UCSD-AML1 (cell line): ENCODE results near the gene LRRC39.

ENCODE experiments used
- DNase-seq: peaks from one replicate; lab custom pipeline; 2025; ENCODE audit not compliant: unreplicated experiment; lab: John Stamatoyannopoulos, UW

LRRC39 gene

DNA sequence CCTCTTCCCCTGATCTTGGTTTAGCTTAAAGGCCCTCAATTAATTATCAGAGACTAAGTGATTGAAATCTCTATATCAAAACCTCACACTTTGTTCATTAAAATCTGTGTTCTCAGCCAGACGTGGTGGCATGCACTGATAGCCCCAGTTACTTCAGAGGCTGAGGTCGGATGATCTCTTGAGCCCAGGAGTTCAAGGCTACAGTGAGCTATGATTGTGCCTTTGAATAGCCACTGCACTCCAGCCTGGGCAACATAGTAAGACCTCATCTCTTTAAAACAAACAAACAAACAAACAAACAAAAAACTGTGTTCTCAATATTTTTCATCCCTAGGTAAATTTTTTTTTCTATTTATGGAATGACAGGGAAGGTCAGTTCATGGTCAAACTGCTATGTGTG lies 26.4 kb downstream of the LRRC39 start:
- no peak for DNase-seq

DNA sequence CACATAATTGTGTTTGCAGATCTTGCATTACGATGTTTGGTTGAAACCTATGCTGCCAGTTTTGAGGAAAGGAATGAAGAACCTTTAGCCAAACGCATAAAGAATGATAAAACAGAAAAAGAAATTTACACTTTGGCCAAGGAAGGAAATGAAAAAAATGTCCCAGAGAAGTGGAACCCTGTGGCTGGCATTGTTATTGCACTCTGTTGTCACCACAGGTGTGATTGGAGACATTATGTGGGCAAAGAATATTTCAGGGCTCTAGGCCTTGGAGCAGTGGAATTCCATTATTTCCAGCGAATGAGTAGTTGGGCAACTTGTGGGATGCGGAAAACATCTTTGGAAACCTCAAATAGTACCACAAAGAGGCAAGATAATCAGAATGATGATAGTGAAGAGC lies 30.2 kb downstream of the LRRC39 start:
- DNase-seq: no peak

DNA sequence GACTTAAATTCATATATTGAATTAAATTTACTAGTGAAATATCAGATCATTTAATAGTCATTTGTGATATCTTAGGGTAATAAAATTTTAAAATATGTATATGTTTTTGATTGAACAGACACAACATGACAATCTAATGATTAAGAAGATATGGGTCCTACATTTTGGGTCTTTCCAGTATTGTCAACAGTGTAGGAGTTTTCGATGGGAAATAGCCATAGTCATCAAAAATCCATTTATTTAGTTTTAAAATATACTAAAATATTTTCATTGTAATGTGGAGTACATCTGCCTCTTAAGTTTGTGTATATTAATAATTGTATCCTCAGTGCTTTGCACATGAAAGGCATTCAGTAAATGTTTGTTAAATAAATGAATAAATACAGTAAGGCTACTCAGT lies 31.1 kb downstream of the LRRC39 start:
- DNase-seq: no peak

DNA sequence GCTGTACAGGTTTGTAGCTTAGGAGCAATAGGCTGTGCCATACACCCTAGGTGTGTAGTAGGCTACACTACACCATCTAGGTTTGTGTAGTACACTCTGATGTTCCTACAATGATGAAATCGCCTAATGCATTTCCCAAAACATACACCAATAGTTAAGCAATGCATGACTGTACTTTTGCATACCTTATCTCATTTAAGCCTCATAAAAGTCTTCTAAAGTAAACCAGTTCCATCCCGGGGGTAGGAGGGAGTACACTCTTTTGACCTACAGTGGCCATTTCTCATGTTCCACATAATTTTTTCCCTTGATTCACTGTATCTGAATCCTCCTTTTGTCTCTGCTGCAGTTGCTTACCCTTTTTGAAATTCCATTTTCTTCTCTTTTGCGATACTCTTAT lies 32.9 kb downstream of the LRRC39 start:
- no peak for DNase-seq

DNA sequence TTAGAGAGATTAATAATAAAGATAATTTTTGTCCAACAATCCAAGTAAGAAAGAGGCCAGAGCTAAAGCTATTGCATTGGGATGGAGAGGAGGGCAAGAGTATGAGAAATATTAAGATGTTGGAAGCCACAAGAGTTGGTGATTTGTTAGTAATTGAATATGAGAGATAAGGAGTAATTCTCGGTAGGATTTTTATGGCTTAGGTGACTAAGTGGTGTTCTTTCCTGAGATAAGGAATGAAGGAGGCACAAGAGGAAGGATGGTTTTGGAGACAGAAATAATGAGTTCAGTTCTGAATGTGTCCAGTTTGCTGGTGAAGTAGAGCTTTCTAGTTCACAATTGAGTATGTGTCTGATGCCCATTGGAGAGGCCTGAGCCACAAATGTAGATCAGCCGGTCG lies 35.7 kb downstream of the LRRC39 start:
- DNase-seq: no peak

DNA sequence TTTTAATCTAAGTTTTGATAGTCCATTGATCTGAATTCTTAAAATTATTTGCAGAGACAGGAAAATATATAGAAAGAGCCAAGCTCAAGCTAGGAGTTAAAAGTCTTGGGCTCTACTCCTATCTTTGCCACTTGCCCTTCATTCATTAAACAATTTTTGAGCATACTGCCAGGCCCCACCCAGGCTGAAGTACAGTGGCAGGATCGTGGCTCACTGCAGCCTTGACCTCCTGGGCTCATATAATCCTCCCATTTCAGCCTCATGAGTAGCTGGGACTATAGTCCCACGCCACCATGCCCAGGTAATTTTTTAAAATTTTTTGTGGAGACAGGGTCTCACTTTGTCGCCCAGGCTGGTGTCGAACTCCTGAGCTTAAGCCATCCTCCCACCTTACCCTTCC lies 36.9 kb downstream of the LRRC39 start:
- DNase-seq: no peak

DNA sequence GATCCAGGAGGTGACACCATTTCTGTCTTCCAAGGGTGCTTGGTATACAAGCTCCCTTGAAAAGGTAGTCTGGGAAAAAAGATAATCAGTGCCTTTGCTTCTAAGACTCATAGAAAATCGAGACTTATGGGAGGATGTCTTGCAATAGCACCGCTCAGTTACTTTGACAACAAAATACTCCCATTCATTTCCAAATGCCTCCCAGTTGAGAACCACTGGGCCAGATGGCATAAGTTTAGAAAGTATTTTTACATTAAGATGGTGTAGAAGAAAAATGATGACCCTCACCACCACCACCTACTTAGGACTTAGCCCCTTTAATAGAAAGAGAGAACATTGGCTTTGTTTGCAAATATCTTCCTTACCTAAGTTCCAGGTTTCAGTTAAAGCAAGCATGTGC lies 40.5 kb downstream of the LRRC39 start:
- no peak for DNase-seq

DNA sequence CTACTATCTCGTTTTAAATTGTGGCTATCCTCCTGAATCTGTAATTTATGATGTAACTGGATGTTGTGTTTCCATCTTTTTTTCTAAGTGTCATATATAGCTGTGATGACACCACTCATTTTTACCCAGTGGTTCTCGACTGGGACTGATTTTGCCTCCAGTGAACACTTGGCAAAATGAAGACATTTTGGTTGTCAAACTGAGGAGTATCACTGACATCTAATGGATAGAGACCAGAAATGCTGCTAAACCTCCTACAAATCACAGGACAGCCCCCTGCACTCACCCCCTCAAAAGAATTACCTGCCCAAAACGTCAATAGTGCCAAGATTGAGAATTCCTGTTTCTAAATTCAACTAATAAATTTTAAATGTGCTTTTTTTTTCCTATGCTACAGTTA lies 43.2 kb downstream of the LRRC39 start:
- no peak for DNase-seq

DNA sequence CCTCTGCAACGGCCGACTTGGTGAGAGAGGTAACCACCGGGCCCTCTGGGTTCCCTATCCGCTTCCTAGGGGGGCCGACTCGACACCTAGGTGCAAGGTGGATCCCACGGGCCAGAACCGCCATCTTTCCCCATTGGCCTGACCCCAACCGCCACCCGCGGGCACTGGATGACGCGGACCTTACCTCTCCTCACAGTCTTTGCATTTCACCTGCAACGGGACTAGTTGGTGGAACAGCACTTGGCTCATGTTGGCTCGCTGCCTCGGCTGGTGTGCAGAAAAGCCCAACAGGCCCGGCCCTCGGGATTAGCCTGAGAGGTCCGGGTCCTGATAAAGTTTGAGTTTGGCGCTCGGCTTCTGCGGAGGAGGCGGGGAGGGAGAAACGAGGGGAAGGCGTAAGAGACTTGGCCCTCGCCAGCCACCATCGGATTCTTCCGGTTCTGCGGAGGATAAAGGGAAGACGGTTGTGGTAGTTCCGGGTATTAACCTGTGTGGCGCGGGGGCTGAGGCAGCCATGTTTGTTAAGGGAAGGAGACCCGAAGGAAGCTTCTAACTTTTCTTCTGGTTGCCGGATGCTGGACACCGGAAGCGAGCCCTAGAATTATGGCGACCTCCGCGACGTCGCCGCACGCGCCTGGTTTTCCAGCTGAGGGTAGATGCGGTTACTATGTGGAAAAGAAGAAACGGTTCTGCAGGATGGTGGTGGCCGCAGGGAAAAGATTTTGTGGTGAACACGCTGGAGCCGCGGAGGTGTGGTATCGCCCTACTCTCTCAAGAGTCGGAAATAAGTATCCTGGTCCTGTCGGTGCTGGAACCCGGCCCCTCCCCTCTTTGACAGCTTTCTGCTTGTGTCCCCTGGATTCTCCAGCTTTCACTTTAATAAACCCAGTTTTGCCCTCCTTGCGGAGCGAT lies 45.2 kb downstream of the LRRC39 start, which contains the start of the genes SASS6 and TRMT13:
Gene SASS6 (minus strand): TSS at position 365 of the 912 bp plus-strand sequence. CDS start 116 bp downstream, at position 249.
Gene TRMT13 (plus strand): TSS at position 598 of the 912 bp plus-strand sequence. CDS start 6 bp downstream, at position 604.
- peak; percentile 95 for DNase-seq

DNA sequence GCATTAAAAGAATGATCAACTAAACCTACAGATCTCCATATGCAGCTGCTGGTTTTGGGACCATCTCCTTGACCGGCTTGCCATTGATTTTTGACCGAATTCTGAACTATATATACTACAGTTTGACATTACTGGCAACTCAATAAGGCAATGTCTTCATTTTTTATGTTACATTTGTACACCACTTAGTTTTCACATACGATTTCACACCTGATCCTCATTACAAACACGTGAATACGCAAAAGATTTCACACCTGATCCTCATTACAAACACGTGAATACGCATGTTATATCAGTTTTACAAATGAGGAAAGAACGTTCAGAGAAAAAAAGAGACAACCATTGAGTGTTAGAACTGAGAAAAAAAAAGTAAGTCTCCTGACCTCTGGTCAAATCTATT lies 46.4 kb downstream of the LRRC39 start:
- no peak for DNase-seq

DNA sequence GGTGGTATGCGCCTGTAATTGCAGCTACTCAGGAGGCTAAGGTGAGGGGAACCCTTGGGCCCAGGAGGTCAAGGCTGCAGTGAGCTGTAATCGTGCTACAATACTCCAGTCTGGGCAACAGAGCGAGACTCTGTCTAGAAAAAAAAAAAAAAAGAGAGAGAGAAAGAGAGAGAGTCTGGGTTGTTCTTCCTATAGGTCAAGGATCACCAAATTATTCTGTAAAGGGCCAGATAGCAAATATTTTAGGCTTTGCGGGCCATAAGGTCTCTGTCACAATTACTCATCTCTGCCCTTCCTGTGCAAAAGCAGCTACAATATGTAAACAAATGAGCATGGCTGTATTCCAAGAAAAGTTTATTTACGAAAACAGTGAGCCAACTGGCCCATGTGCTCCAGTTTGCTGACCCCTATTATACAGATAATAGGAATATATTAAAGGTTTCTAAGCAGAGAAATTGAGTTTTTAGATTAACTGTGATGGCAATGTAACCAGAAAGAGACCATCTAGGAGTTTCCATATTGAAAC lies 47.4 kb downstream of the LRRC39 start:
- DNase-seq: no peak

DNA sequence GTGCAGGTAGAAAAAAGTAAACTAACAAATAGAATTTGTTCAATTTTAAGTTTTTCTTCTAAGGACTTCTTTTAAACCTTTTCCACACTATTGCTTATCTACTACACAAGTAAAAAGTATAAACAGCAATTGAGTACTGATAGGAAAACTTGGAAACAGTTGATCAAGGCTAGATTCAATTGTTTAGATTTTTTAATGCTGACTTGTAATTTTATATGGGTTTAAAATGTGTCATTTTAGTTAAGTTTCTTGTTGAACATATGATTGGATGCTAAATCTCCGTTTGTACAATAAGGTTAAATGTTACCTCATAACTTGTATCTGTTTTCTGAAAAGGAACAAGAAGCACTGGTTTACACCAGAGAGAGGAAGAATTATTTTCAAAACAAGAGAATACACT lies 50.8 kb downstream of the LRRC39 start:
- no peak for DNase-seq

DNA sequence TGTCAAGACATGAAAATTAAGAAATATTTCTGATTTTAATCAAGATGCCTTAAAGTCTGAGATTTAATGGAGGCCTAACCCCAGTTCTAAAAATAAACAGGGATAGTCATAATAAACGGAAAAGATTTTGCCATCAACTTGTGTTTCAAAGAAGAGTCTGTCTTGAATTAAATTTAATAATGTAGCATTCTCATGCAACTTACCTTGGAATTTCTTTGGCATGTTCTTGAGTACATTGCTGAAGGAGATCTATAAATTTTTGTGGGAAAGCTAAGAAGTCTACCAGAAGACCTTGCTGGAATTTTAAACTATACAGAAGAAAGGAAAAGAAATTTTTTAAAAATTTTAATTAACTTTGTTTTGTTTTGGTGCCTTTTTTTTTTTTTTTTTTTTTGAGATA lies 55.9 kb downstream of the LRRC39 start:
- DNase-seq: no peak

DNA sequence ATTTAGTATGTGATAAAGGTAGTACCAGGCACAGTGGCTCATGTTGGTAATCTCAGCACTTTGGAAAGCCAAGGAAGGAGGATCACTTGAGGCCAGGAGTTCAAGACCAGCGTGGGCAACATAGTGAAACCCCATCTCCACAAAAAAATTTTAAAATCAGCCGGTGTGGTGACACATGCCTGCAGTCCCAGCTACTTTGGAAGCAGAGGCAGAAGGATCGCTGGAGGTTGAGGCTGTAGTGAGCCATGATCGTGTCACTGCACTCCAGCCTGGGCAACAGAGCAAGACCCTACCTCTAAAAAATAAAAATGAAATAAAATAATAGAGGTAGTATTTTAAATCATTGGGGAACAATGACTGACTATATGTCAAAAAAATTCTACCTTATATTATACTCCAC lies 62.5 kb downstream of the LRRC39 start:
- no peak for DNase-seq

DNA sequence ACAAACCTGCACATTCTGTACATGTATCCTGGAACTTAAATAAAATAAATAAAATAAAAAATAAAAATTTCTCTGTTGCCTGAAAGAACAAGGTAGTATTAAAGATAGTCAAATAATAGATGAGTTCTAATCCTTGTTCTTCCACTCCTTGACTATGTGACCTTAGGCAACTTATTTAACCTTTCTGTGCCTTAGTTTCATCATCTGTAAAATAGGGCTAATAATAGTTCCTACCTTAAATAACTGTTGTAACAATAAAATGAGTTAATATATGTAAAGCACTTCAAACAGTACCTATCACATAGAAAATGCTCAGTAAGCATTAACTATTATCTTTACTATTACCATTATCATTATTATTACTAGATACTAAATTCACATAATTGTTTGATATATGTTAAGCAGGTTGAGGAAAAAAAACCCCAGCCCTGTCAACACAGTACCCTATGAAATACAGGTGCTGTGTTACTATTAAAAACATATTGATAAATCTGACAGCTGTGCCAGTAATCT lies 68.4 kb downstream of the LRRC39 start:
- DNase-seq: no peak

DNA sequence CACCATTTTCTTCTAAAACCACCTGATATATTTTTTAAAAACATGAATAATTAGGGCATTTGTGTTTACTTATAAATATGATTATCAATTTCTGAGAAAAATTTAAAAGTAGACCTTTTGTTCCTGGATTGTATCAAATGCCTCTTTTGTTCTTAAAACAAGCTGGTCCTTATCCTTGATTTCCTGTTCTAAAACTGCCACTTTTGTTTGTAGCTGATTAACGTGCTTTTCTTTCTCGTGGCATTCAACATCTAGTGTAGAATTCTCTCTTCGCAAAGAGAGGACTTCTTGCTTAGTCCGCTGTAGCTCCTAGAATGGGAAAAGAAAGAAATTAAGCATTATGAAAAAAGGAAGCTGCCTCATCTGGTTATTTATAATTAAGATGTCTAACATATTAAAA lies 70.4 kb downstream of the LRRC39 start:
- no peak for DNase-seq

DNA sequence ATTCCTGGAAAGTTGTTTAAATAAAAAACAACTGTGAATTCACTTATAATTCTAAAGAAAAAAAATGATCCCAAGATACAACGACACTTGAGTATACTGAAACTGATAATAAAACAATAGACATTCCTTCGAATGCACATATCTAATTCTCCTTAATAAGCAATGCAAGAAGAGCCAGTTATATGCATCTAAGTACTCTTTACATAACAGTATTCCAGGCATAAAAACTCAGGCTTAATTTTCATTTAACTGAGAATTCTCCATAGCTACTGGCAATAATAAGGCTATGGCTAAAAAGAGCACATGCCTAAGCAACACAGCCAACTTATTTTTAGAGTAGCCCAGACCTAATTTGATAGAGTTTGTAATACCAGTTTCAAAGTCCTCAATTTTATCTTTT lies 76.5 kb downstream of the LRRC39 start:
- DNase-seq: no peak

DNA sequence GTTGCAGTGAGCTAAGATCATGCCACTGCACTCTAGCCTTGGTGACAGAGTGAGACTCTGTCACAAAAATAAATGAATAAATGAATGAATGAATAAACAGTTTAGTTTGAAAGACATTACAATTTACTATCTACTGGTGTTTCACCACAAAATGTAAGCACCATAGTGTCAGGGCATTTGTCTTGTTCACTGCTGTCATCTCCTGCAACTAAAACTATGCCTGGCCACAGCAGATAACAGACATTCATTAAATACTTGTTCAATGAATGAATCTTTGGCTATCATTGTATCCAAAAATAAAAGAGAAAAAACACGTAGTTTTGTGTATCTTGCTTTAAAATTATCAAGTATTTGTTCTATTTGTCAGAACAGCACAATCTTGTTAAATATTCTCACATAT lies 77.9 kb downstream of the LRRC39 start:
- no peak for DNase-seq
